Measurements from ENCODE around the gene CHID1.

CHID1 gene

DNA sequence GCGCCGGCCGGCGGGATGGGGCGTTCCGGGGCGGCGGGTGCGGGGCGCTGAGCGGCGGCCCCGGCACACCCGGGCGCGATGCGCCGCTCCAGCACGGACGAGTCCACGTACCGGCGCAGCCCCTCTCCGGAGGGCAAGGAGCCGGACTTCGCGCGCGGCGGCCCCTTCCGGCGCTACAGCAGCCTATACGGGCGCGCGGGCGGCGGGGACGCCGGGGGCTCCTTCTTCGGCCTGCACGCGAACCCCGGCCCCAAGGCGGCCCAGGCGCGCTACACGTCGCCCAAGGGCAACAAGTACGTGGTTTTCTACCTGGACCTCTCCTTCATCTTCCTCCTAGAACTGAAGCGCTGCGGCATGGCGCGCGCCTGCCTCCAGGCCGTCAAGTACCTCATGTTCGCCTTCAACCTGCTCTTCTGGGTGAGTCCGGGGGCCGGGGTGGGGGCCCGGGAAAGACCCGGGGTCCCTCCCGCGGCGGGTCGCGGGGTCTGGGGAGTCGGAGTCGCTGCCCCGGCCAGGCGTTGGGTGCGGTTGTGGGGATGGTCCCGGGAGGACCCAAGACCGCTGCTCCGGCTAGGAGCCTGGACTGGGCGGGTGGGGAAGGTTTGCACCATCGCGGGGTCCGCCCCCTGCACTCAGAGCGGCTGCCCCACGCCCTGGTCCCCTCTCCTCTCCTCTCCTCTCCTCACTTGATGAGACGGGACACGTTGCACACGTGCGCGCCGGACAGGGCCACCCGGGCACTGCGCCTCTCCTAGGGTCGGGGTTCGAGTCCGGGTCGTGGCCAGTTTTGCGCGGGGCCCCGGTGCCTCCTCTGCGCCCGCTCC lies 60.4 kb downstream of the CHID1 start:
- no peak for DNase-seq (ENCODE audit: low read depth)

DNA sequence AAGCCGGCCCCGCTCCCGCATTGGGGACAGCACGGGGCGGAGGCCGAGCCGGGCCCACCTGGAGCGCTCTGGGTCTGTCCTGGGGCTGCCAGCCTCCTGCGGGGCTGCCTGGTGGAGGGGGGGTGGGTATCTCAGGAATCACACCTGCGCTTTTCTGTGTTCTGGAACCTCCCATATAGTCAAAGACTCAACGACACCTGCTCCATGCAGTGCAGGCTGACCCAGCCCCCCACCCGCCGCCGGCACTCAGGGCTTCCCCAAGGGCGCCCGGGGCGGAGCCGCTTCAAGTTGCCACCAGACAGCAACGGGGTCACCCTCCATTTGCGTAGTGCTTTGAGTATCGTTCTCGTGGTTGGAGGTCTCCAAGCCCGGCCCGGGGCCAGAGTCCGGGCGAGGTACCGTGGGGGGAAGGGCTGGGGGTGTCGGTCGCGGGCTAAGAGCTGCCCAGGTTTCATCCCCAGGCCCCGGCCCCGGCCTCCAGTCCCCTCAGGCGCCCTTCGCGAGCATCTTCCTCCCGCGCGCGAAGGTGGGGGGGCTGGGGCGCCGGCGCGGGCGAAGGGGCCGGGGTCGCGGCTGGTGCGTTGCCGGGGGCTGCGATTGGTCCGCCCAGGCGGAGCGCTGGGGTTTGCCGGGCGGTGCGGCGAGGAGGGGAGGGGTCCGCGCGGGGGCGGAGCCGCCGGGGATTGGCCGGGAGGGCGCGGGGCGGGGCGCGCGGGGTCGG lies 61.3 kb downstream of the CHID1 start:
- DNase-seq (ENCODE audit: low read depth) = no peak

DNA sequence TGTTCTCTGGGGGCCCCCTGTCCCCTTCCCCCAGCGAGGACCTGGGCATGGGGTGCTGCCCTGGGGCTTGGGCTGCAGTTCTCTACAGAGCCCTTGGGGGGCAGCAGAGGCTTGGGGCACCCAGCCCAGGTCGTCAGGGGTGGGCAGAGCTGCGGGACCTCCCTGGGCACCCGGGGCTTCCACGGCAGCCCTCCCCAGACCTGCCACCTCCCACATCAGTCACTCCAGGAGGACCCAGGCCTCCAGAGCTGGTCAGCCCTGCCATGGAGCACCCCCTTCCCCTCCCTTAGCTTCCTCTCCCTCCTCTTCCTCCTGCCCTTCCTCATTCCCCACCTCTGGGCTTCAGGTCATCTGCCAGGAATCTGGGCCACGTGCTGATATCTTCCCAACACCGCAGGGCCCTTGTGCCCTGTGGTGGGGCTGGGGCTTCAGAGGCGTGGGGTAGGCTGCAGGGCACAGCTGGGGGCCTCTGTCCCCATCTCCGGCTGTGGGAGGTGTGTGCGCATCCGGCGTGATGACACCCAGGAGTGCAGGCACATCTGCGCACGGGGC lies 62.2 kb downstream of the CHID1 start:
- no peak for DNase-seq (ENCODE audit: low read depth)

DNA sequence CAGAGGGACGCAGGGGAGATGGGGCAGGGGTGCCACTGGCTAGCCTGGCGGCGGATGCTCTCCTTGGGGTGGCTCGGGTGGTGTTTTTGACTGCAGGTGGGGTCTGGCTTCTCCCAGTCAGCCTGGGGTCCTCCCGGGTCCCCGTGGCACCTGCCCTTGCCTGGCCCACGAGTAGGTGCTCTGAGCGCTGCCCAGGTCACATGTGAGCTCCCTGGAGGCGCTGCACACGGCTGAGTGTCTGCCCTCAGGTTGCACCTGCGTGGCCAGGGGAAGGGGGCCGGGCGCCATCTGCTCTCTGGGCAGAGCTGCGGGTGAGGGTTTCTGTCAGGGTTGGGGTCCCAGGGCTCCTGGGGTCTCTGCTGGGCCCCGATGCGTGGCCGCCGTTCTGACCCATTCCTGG lies 62.7 kb downstream of the CHID1 start:
- DNase-seq (ENCODE audit: low read depth) = no peak

DNA sequence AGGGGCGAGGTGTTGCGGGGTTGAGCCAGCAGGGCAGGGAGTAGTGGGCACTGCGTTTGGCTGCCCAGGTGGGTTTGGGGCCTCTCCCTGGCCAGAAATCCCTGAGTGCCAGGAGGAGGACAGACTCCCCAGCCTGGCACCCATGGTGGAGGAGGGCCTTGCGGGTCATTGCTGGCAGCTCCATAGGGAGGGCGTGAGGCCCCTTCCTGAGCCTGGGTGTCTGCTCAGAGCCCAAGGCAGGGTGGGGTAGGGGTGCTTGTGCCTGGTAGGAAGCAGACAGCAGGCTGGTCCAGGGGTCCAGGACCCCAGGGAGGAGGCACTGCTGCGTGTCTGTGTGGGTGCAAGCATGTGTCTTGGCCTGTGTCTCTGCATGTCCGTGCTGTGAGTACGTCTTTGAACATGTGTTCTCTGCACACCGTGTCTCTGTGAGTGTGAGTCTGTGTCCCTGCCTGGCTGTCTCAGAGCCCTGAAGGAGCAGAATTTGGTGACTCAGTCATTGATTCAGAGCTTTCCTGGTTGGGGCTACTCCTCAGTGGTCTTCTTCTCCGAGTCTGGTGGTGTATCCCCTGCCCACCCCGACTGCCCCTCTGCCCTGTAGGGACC lies 64.0 kb downstream of the CHID1 start:
- no peak for DNase-seq (ENCODE audit: low read depth)

DNA sequence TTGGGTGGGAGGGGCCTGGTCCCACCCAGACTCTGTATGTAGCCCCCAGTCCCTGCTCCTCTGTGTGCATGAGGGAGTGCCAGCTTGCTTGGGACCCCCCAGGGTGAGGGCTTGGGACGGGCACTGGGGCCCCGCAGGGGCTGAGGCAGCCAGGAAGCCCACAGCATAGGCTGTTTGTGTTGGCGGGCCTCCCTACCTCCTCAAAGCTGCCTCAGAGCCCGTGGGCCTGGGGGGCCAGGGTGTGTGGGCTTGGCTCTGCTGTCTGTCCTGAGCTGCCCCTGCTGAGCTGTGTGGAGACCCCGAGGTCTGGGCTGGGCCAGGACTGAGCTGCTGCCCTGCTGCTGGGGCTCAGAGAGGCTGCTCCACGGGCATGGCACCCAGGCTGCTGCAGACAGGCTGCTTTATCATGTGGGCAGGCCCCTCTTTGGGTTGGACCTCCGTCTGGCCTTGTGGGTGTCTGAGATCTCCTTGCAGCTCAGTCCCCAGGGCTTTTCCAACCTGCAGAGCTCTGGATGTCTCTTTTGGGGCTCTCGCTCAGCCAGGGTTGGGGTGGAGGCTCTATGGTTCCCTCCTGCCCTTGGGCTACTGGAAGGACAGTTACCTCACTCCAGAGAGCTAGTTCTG lies 64.6 kb downstream of the CHID1 start:
- no peak for DNase-seq (ENCODE audit: low read depth)

DNA sequence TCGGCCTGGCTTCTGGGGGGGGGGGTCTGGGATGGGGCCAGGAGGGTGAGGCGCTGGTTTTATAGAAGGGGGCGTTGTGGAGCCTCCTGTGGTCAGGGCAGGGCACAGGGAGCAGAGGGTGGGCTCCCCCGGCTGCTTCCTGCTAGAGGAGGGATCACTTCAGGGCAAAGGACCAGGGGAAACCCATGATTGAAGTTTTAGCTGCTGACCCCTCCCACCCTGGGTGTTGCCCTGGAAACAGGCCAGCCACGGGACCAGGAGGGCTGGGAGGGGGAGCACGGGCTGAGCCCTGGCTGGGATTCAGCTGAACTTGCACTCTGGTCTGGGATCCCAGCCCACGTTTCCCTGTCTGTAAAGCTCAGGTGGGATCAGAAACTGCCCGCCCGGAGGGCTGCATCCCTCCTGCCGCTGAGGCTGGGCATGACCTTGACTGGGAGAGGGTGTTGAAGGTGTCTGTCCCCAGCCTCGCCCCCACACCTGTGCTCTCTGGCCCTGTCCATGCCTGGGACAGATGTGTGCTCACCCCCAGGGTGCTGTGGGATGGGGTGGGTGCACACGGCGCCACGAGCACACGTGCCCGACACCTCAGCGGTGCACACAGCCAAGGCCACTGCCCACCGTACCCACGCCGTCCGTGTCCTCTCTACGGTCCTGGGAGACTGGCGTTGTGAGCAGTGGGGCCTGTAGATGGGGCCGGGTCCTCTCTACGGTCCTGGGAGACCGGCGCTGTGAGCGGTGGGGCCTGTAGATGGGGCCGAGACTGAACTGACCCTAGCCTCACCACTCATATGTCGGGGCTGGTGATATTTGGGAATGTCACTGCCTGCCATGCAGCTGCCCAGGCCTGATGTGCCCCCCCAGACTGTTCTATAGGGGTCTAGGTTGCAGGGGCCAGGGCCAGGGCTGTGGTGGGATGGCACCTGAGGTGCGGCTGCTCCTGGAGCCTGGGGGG lies 65.6 kb downstream of the CHID1 start:
- DNase-seq (ENCODE audit: low read depth) = no peak

DNA sequence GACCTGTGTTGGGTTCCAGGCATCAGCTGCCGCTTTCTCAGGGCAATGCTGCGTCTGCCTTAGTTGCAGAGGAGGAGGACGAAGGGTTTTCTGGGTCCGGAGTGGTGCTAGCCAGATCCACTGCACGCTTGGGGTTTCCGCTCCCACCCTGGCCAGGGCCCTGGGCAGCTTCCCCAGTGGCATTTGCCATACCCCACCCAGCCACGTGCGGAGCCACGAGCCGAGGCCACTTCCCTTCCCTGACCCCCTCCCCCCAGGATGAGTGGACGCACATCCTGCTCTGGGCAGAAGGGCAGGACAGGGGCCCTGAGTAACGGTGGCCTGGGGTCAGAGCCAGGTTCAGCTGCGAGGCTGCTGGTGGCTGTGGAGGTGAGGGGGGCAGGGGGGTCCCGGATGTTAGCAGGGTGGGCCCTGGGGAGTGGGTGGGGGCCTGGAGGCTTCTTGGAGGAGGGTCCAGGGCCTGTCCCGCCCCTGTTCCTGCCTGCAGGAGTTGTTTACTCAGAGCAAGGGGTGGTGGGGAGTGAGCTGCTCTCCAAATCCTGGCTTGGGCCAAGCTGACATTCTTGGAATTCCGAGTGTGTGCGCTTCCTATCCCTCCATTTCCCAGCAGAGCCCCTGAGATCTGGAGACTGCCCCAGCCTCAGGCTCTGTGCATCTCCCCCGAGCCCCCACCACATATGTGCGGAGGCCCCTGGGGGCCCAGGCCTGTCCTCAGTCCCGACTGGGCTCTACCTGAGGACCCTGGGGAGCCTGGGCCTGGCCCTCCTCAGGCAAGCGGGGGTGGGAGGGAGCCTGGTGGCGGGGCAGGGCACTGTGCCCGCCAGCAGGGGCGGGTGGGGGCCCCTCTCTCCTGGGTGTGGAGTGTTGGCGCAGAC lies 66.6 kb downstream of the CHID1 start:
- DNase-seq (ENCODE audit: low read depth) = no peak

DNA sequence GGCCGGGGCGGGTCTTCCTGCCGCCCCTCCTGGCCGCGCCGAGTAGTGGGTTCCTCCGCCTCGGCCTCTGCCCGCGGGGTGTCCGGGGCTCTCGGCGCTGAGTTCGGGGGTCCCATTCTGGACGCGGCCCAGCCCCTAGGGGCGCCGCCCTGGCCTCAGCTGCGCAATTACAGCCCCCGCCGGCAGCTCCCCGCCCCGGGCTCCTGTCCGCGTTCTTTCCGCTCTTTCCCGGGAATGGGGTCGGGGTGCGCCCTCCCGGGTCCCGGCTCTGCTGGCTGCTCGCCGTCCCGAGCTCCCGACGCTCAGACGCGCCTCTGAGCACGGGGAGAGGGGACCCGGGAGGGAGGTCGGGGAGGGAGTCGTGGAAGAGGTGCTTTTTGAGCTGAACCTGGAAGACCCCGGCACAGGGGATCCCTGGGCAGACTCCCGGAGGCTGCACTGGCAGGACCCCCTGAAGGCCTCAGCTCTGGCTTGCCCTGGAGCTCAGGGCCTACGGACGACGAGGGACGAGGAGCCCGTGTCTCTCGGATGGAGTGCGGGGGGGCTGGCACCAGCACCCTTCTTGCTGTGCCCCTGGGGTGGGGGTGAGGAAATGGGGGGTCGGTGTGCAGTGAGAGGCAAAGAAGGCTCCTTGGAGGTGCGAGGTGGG lies 67.4 kb downstream of the CHID1 start:
- DNase-seq (ENCODE audit: low read depth) = no peak

DNA sequence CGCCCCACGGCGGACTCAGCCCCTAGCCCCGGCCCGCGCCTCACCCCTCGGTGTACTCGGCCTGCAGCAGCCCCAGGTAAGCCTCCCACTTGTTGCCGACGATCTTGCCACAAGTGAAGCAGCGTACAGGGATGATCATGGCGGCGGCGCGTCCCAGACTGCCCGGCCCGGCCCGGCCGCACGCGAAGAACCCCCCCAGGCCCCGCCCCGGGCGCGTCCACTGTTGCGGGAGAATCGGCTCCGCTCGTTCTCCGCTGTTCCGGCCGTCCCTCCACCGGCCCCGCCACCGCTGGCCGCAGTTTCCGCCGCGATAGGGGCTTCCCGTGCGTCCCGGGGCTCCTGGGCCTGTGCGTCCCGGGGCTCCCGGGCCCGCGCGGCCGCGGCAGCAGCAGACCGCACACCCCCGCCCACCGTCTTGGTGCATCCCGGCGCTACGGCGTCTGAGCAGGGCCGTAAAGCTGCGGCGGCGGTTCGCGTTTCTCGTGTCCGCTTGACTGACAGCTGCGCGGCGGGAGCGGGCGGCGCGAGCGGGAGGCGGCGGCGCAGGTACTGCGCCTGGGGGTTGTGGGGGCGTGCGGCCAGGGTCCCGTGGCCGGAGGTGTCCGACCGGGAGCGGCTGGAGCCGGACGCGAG lies 68.1 kb downstream of the CHID1 start, which contains the start of the genes POLR2L and TSPAN4:
Gene POLR2L, minus strand, starts transcription at position 160 of the 633 bp plus-strand sequence. Its CDS starts 21 bp downstream, at position 139.
Gene TSPAN4, plus strand, starts transcription at position 483 of the 633 bp plus-strand sequence. CDS start 7,453 bp downstream, outside the sequence.
- peak; percentile 70 for DNase-seq (ENCODE audit: low read depth)

DNA sequence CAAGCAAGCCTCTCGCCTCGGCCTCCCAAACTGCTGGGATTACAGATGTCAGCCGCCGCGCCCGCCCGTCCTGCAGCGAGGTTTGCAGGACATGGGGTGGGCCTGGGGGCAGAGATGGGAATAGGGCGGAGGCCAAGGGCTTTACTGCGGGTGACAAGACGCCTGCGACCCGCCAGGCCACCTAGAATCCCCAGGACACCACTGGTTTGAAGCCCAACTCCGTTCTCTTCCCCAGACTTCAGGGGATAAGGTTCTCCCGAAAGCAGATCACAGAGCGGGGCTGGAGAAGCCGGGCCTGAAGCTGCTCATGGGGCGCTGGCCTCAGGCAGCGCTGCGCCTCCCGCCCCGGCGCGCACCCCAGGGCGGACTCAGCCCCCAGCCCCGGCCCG lies 68.6 kb downstream of the CHID1 start:
- no peak for DNase-seq (ENCODE audit: low read depth)

DNA sequence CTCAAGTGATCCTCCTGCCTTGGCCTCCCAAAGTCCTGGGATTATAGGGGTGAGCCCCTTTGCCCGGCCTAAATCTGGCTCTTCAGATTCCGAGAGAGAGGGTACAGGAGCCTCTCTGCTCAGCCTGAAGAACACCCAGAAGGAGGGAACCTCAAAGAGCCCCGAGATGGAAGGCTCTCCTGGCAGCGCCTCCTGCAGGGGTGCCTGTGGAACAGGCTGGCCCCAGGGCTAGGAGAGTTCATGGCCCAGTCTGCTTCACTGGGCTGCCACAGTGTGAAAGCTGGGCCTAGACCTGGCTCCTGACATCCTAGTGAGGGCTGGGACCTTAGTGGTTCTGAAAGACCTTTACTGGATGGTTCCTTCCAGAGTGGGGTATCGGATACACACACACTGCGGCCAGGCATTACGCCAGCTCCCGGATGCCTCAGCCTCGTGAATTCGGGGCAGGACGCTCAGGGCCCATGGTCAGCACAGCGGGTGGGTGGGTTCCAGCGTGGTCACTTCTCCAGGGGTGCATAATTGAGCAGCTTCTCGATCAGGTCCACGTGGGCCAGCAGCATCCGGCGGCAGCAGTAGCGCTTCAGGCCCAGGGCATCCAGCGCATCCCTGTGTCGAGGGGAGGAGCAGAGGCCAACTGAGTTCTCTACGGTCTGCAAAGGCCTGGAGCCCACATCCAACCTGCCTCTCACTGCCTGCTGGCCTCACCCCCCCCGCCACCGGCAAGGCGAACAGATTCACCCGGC lies 70.6 kb downstream of the CHID1 start:
- no peak for DNase-seq (ENCODE audit: low read depth)

DNA sequence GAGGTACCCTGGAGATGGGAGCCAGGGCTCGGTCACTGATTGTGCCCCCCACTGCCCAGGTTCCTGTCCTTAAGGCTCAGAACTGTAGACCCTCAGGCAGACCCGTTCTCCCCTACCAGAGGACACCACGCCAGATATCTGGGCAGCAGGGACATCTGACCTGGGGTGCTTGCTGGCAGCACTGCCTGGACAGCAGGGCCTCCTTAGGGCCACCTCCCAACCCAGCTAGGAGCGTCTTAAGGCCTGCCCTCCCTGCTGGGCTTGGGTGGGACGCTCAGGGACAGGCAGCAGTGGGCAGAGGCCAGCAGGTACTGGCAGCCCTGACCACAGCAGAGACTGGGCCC lies 71.4 kb downstream of the CHID1 start:
- no peak for DNase-seq (ENCODE audit: low read depth)

DNA sequence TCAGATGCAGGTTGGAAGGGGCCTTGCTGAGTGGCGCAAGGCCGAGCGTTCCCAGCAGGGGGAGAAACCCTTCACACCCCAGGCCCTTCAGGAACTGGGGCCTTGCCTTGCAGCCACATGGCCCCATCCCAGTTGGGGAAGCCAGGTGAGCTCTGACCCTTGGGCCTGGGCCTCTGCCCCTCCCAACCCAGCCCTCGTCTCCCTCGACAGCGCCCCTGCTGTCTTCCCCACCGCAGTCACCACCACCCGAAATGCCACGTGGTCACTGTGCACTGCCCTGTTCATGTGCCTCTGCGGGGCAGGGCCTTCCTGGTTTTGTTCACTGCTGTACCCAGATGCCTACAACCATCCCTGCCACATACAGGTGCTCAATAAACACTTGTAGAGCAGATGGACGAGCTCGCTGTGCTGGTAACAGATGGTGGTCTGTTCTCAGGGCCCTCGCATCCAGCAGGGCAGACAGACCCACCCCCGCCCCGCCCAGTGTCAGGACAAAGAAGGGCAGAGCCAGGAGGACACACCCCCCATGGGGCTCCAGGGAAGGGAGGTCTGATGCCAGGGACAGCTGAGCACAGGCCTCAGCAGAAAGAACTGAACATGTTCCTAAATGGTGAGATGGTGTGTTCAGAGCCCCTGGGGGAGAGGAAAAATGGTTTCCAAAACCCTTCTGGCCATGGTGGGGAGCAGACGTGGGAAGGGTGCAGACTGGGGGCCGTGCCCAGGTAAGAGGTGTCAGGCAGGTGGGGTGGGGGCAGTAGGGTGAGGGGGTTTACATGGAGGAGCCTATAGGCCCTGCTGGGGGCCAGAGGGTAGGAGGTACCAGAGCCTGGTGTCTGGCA lies 72.0 kb downstream of the CHID1 start:
- DNase-seq (ENCODE audit: low read depth) = no peak

DNA sequence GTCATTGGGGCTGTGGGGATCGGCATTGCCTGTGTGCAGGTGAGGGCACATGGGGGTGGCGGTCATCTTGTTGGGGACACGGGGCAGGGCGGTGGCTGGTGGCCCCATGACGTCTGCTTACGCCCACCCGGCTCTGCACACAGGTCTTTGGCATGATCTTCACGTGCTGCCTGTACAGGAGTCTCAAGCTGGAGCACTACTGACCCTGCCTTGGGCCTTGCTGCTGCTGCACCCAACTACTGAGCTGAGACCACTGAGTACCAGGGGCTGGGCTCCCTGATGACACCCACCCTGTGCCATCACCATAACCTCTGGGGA lies 72.7 kb downstream of the CHID1 start:
- DNase-seq (ENCODE audit: low read depth) = no peak

DNA sequence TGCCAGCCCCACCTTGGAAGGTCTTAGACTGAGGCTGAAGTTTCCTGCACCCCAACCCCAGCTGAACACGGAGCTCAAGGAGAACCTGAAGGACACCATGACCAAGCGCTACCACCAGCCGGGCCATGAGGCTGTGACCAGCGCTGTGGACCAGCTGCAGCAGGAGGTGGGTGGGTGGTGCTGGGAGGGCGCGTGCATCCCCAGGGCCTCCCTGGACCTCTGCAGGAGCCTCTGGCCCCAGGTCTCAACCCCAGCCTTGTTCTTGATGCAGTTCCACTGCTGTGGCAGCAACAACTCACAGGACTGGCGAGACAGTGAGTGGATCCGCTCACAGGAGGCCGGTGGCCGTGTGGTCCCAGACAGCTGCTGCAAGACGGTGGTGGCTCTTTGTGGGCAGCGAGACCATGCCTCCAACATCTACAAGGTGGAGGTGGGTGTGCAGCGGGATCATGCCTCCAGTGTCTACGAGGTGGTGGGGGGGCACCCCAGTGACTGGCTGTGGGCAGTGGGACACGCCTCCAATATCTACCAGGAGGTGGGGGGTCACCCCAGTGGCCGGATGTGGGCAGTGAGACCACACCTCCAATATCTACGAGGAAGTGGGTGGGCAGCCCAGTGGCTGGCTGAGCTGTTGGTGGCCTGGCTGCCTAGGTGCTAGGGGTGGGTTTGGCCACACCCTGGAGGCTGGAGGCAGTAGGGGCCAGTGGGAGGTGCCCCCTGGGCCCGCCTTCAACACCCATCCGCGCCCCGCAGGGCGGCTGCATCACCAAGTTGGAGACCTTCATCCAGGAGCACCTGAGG lies 73.2 kb downstream of the CHID1 start:
- no peak for DNase-seq (ENCODE audit: low read depth)

DNA sequence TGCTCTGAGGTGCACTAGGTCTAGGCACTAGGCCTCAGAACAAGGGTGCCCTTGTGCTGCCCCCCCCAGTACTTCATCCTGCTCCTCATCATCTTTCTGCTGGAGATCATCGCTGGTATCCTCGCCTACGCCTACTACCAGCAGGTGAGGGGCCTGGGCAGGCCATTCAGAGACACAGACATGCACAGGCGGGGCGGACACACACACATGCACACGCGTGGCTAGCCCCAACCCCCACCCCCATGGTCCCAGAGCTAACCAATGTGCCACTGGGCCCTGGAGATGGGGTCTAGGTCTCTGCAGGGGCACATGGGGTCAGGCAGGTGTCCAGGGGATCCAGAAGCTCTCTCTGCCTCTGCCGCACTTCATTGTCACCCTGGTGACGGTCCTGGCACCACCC lies 73.9 kb downstream of the CHID1 start:
- no peak for DNase-seq (ENCODE audit: low read depth)

Data from stimulated activated CD8-positive, alpha-beta memory T cell treated with anti-CD3 and anti-CD28 coated beads, Interleukin-7, amount 100 ng/mL, for 24 hours (primary cell).